T-helper 17 cell (primary cell): ENCODE results near the gene EPAS1. TPM values are rescaled to one million over a fixed set of nuclear protein-coding genes. Genes with fewer than 3 reads are reported as not detected.
A peak's percentile ranks its signal among the peaks of the same experiment; 100 is the strongest.

Experiments
- ATAC-seq: fragments of 150-1000 bp; cut with Tn5 transposase; 2 replicates; pipeline ENCODE4 v1.10.0; 2021; ENCODE audit warnings: mild to moderate bottlenecking, moderate library complexity
- DNase-seq, 3 donors: peaks; one replicate each; pipeline versions ENCODE4 v3.0.0 to v3.0.0-alpha.2; 2020 to 2021
- H3K9me3 ChIP-seq: one replicate; pipeline ENCODE4 v1.7.0; 2013; ENCODE audit warnings: low read length, mild to moderate bottlenecking; ENCODE audit not compliant: control insufficient read depth, poor library complexity, severe bottlenecking
- H3K27ac Mint-ChIP-seq: one replicate; pipeline ENCODE4 v1.8.0; 2022; ENCODE audit warnings: mild to moderate bottlenecking, moderate library complexity, mixed read lengths
- H3K27me3 Mint-ChIP-seq: one replicate; pipeline ENCODE4 v1.8.0; 2022; ENCODE audit warnings: mixed read lengths
- H3K36me3 Mint-ChIP-seq: one replicate; pipeline ENCODE4 v1.8.0; 2022; ENCODE audit warnings: low read depth, mixed read lengths
- H3K4me1 Mint-ChIP-seq: one replicate; pipeline ENCODE4 v1.8.0; 2022; ENCODE audit warnings: mild to moderate bottlenecking, mixed read lengths
- H3K4me3 Mint-ChIP-seq: one replicate; pipeline ENCODE4 v1.8.0; 2022; ENCODE audit warnings: mild to moderate bottlenecking, moderate library complexity, mixed read lengths
- total RNA-seq, 4 donors: library from RNA in 2 of 4; stranded (reverse) in 2 of 4; gene quantifications; one replicate each; pipeline ENCODE4 v1.2.3 and lab custom pipeline; 2022 to 2026

EPAS1 gene
- total RNA-seq, 2 donors from 2014 or later: 0.97 to 9.1 TPM

DNA sequence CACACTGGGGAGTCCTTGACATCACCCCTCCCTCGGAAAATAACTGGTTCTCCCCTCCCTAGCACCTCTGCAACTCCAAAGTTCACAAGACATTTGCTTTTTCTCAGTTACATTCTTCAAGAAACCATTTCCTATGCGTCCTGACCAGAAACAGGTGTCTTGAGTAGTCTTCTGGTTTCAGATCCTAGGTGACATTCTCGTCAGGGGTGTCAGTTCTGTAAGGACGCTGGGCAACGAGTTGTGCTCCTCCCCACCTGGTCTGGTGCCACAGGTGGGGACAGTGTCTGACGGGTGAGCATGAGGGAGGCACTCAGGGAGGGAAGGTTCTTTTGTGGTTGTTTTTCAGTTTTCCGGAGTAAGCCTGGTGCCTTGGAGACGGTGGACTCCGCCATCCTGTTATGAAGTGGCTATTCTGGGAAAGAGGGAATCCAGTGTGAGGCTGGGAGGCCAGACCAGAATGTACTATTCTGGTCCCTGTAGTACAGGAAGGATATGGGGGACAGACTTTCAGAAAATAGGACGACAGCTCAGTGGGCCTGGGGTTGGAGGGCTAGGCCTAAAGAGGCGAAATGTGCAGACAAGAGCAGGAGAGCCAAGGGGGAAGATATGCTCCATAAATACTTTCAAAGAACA lies 50.6 kb downstream of the EPAS1 start:
- Mint-ChIP-seq H3K27me3 (peaks cover 18% of the 10 kb centered on the region), H3K4me3 (no peak overlapping the region), H3K4me1 (peaks cover 32% of the 10 kb centered on the region), H3K36me3 (no peaks in the 10 kb centered on the region), H3K27ac (no peak overlapping the region)
- no peaks in the 10 kb centered on the region for H3K9me3 ChIP-seq
- DNase-seq (no peak), ATAC-seq (no peak)

DNA sequence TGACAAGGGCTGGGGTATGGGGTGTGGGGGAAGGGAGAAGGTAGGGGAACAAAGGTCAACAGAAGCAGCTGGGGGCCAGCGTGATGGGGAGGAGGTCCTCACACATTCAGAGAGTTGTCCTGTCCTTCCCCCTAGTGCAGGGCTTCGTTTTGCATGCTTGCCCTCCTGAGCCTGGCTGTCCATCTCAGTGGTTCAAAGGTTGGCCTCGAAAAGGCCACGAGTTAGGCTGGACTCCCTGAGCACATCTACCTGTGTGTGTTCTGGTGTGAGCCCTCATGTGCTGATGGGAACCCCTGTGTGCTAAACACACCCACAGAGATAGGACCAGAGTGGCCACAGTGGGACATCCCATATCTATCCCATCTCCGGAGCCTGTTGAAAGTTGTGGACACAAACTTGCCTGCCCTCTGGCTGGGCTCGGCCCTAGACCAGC lies 51.9 kb downstream of the EPAS1 start:
- no peaks in the 10 kb centered on the region for H3K9me3 ChIP-seq
- ATAC-seq (no peak), DNase-seq (no peak)
- Mint-ChIP-seq H3K4me3 (no peak overlapping the region), H3K27ac (no peak overlapping the region), H3K36me3 (no peaks in the 10 kb centered on the region), H3K27me3 (peaks cover 5% of the 10 kb centered on the region), H3K4me1 (peaks cover 32% of the 10 kb centered on the region)

DNA sequence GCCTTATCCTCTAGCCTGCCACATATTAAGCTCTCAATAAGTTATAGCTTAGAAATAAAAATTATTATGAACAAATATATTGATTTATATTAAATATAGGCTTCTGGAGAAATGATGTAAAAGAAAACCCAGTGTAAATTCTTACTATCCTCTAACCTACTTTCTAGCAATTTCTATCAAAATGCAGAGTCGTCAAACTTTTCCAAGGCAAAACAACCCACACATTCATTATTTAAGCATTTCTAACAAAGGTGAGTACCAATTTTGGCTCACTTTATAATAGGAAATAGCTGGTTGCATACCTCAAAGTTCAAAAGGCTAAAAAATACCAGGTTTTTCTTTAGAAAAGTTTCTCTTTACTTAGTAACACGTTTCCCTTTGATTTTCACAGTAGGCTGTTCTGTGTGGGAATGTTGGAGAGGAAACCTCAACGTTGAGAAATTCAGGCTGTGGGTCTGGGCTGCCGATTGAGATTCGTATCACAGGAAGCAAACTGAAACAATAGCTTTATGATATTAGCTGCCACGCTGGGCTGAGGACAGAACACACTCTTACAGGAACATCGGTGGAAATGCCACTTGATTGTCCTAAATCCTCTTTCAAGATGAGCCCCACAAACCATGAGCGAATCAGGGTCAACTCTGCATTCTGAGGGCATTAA lies 53.0 kb downstream of the EPAS1 start:
- Mint-ChIP-seq H3K27ac (peak overlapping the region; percentile 91), H3K4me1 (peaks cover 37% of the 10 kb centered on the region), H3K4me3 (peak overlapping the region; percentile 89), H3K36me3 (no peaks in the 10 kb centered on the region), H3K27me3 (no peaks in the 10 kb centered on the region)
- ATAC-seq (no peak), DNase-seq (no peak)
- no peaks in the 10 kb centered on the region for H3K9me3 ChIP-seq

DNA sequence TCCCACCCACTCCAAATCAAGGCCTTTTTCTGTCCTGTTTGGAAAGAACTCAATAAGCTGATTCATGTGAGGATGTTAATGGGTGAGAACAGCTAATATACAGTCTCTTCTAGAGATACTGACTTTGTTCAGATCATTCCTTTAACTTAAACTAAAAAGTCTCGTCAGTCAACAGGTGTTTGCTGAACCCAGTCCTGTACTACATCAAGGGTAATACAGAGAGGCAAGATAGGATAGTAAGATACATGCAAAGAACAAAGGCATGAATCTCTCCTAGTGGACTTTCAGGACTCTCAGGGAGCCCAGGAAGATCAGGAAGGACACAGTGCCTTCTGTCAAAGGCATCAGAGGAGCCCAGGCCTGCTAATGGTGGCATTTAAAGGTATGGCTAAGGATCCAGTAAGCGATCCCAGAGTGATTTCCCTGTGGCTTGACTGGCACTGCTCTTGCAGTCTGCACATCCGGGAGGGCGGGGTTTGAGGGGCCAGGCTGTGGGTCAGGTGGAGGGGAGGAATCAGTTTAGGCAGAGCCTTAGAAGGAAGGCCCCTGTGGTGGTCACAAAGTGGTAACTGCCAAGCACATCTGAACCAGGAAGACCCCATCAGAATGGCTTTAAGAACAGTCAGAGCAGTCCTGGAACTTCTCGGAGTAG lies 54.0 kb downstream of the EPAS1 start:
- H3K36me3 Mint-ChIP-seq: no peaks in the 10 kb centered on the region
- DNase-seq: no peak
- peaks cover 40% of the 10 kb centered on the region for H3K4me1 Mint-ChIP-seq
- H3K27ac Mint-ChIP-seq: peak overlapping the region; percentile 91
- peak; percentile 26 for ATAC-seq
- H3K4me3 Mint-ChIP-seq: peak overlapping the region; percentile 89
- H3K27me3 Mint-ChIP-seq: no peaks in the 10 kb centered on the region
- H3K9me3 ChIP-seq: no peaks in the 10 kb centered on the region

DNA sequence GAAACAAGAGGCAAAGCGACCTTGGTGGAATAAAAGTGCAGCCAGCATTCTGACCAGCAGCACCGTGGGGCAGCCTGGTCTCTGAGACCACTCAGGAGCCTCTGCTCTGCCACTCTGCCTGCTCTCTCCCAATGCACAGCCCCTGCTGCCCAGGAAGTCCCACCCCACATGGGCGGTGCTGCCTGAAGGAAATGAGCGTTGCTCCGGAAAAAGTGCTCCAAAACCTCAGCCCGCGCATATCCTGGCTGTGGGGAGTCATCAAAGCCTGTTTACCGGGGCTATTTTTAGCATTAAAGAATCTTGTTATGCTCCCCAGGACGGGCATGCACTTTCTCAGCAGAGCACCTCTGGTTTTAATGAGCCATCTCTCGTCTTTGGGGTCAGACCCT lies 54.5 kb downstream of the EPAS1 start:
- H3K36me3 Mint-ChIP-seq: no peaks in the 10 kb centered on the region
- peak; percentile 87 for ATAC-seq
- H3K9me3 ChIP-seq: no peaks in the 10 kb centered on the region
- DNase-seq: peak; percentile 18 to 38 (median 29)
- peak overlapping the region; percentile 91 for H3K27ac Mint-ChIP-seq
- peaks cover 40% of the 10 kb centered on the region for H3K4me1 Mint-ChIP-seq
- H3K27me3 Mint-ChIP-seq: no peaks in the 10 kb centered on the region
- H3K4me3 Mint-ChIP-seq: peak overlapping the region; percentile 89

DNA sequence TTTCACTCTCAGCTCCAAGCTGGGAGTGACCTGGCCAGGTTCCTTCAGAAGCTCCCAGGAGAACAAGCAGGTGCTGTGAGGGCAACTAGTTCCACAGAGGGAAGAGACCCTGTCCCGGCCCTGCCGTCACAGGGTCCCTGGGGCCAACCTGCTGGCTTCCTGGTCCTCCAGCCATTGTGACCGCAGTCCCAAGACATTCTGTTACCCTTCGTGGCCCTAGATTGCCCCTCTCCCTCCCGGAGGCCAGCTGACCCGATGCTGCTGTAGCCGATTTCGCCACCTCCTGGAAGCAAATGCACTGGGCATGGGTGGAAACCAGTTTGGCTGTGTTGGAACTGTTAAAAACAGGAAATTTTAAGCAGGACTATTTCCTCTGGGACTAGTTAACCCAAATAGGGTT lies 55.4 kb downstream of the EPAS1 start:
- Mint-ChIP-seq H3K4me1 (peaks cover 46% of the 10 kb centered on the region), H3K27ac (peak overlapping the region; percentile 91)

DNA sequence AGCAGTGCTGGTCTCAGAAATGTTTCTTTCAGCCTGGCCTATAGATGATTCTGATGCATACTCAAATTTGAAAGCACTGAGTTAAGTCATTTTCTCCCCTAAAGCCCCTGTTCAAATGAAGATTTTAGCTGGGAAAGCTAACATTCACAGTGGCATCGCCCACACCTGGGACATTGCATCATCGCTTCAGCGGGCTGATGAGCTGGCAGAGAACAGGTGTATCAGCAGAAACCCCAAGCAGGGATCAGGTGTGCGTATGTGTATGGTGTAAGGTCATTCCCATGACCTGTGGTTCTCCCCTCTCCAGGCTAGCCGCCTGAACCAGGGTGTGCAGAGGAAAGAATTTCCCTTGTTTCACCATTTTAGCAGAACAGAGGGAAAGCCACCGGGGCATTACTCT lies 56.3 kb downstream of the EPAS1 start:
- DNase-seq (no peak), ATAC-seq (no peak)
- Mint-ChIP-seq H3K36me3 (peaks cover 2% of the 10 kb centered on the region), H3K27me3 (no peaks in the 10 kb centered on the region), H3K27ac (peak overlapping the region; percentile 54), H3K4me1 (peaks cover 44% of the 10 kb centered on the region), H3K4me3 (no peak overlapping the region)
- H3K9me3 ChIP-seq: no peaks in the 10 kb centered on the region

More for the DNA sequence above, 55.4 kb downstream of the EPAS1 start:
- H3K4me3 Mint-ChIP-seq: peak overlapping the region; percentile 89
- H3K27me3 Mint-ChIP-seq: no peaks in the 10 kb centered on the region
- ATAC-seq: no peak
- no peaks in the 10 kb centered on the region for H3K9me3 ChIP-seq
- no peaks in the 10 kb centered on the region for H3K36me3 Mint-ChIP-seq
- no peak for DNase-seq

DNA sequence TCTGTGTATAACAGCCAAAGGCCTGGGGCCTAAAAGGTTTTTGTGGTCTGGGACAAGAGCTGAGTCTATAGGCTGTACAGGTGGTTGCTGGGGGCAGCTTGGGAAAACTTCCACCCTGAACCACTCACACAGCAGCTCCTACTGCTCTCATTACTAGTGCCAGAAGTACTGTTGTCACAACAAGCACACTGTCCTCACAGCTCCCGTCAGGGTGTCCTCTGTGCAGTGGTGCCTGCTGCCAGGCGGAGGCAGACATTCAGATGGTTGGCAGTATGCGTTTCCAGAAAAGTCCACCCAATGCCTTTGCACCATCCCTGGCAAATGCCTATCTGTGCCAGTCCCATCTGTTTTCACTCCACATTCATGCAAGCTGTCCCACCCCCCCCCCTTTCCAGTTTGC lies 58.5 kb downstream of the EPAS1 start:
- DNase-seq (no peak), ATAC-seq (no peak)
- Mint-ChIP-seq H3K36me3 (peaks cover 2% of the 10 kb centered on the region), H3K4me3 (no peak overlapping the region), H3K4me1 (peaks cover 35% of the 10 kb centered on the region), H3K27me3 (no peaks in the 10 kb centered on the region), H3K27ac (no peak overlapping the region)
- no peaks in the 10 kb centered on the region for H3K9me3 ChIP-seq

DNA sequence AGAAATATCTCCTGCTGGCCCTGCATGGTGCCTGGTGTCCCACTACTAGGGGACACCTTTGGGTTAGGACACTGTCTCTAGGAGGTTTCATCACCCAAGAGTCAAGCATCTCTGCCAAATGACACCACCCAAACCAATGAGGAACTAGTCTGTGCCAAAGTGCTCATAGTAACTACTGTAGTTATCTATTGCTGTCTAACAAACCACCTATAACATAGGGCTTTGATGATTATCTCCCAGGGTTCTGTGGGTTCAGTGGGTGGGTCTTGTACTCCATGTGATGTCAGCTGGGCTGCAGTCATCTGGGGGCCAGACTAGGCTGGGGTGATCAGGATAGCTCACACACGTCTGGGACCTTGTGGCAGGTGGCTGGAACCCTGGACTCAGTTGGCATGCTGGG lies 59.8 kb downstream of the EPAS1 start:
- H3K27ac Mint-ChIP-seq: no peak overlapping the region
- H3K4me1 Mint-ChIP-seq: peaks cover 24% of the 10 kb centered on the region
- no peaks in the 10 kb centered on the region for H3K27me3 Mint-ChIP-seq
- H3K9me3 ChIP-seq: no peaks in the 10 kb centered on the region
- no peak overlapping the region for H3K4me3 Mint-ChIP-seq
- DNase-seq: no peak
- no peak for ATAC-seq
- H3K36me3 Mint-ChIP-seq: peaks cover 2% of the 10 kb centered on the region

DNA sequence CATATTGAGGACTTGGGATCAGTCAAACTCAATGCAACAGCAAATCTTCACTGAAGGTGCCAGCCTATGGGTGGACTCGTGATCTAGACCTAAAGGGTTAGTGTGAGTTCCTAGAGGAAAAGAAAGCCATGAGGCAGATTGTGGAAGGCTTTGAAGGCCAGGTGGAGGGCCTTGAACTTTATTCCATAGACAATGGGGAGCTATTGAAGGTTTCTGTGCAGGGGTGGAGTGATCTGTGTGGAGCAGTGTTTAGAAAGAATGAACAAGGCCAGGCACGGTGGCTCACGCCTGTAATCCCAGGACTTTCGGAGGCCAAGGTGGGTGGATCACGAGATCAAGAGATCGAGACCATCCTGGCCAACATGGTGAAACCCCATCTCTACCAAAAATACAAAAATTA lies 61.5 kb downstream of the EPAS1 start:
- Mint-ChIP-seq H3K36me3 (peaks cover 2% of the 10 kb centered on the region), H3K27me3 (no peaks in the 10 kb centered on the region), H3K27ac (no peak overlapping the region), H3K4me3 (no peak overlapping the region), H3K4me1 (peaks cover 33% of the 10 kb centered on the region)
- ATAC-seq (no peak), DNase-seq (no peak)
- H3K9me3 ChIP-seq: no peaks in the 10 kb centered on the region

DNA sequence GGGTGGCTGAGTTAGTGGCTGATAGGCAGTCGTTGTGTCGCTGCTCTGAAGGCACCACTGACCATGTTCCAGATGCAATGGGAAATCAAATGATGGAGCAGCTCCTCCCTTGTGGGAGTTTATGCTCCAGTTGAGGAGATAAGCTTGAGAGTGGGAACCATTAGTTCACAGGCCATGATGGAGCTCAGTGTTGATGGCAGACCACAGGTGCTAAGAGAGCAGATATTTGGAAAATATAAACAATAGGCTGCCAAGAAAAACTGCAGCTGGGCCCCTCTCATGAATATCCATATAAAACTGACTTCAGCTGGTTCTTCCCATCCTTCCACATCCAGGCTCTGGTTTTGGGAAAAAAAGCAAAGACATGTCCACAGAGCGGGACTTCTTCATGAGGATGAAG lies 63.1 kb downstream of the EPAS1 start:
- ATAC-seq (no peak), DNase-seq (no peak)
- peaks cover 38% of the 10 kb centered on the region for H3K4me1 Mint-ChIP-seq
- H3K9me3 ChIP-seq: no peaks in the 10 kb centered on the region
- no peak overlapping the region for H3K27ac Mint-ChIP-seq
- H3K4me3 Mint-ChIP-seq: no peak overlapping the region
- H3K27me3 Mint-ChIP-seq: peaks cover 5% of the 10 kb centered on the region
- H3K36me3 Mint-ChIP-seq: peaks cover 2% of the 10 kb centered on the region

DNA sequence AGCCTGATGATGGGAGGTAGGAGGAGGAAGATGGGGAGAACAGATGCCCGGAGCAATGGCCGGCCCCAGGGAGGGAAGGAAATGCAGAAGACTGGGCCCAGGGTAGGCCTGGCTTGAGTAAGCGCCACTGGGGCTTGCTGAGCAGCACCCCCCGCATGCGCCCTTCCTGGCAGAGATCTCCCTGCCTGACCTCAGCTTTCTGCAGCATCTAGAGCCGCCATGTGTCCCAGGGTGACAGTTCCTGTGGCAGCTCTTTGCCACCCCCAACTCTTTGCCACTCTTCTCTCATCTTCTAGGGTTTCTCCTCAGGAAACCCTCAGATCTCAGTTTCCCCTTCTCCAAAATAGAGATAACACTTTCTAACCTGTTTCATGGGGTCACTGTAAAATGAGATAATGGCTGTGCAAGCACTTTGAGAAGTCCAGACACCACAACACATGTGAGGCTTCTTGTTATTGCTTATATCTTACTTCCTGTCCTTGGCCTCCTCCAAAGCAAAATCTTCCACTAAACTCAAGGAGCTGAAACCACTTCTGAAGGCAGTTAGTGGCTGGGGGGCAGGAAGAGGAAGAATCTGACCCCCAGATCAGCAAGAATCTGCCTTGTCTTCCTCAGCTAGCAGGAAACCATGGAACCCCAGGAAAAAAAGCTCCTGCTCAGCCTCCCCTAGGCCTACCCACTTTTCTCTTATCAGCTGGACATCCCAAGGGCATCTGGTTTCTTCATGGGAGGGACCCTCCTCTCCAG lies 64.9 kb downstream of the EPAS1 start:
- no peaks in the 10 kb centered on the region for H3K9me3 ChIP-seq

DNA sequence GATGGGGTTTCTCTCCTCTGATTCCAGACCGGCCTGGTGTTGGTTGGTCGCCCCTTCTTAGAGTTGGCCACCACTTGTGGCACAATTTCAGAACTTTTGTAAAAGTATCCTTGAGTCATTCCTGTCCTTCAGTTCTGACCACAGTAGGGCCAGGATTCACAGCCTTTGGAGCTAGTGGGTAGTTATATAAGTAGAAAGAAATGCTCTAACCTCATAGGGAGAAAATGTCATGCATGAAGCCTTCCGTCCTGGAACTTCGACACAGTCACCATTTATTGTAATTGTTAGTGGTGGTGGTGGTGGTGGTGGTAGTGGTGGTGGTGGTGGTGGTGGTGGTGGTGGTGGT lies 65.4 kb downstream of the EPAS1 start:
- DNase-seq: no peak
- peaks cover 2% of the 10 kb centered on the region for H3K36me3 Mint-ChIP-seq
- H3K4me3 Mint-ChIP-seq: no peak overlapping the region
- H3K27me3 Mint-ChIP-seq: peaks cover 5% of the 10 kb centered on the region
- peaks cover 24% of the 10 kb centered on the region for H3K4me1 Mint-ChIP-seq
- ATAC-seq: no peak
- no peak overlapping the region for H3K27ac Mint-ChIP-seq
- H3K9me3 ChIP-seq: no peaks in the 10 kb centered on the region

More for the DNA sequence above, 64.9 kb downstream of the EPAS1 start:
- DNase-seq: no peak
- no peak for ATAC-seq
- Mint-ChIP-seq H3K27ac (no peak overlapping the region), H3K27me3 (peaks cover 5% of the 10 kb centered on the region), H3K36me3 (peaks cover 2% of the 10 kb centered on the region), H3K4me1 (peaks cover 28% of the 10 kb centered on the region), H3K4me3 (no peak overlapping the region)
